ENCODE results near the gene TRPM7. TPM values are rescaled to one million over a fixed set of nuclear protein-coding genes. Genes with fewer than 3 reads are reported as not detected.
A peak's percentile ranks its signal among the peaks of the same experiment; 100 is the strongest.
"Not testable (repeated sequence)": the region's sequence is repeated elsewhere in the genome, so short reads cannot be mapped to it uniquely, and the experiment has no call there.

Gene TRPM7
- total RNA-seq, 1 experiment from 2014 or later: 35.1 TPM

GRCh38 chr15:50622361-50622943, 64.1 kb downstream of the TRPM7 start:
- H4K20me1 ChIP-seq (ENCODE audit: control insufficient read depth, insufficient read depth, insufficient read length); H2BK120ac ChIP-seq (ENCODE audit: low read depth, low read length, poor library complexity, severe bottlenecking); H3K79me2 ChIP-seq (ENCODE audit: insufficient read depth, low read length); H2BK12ac ChIP-seq (ENCODE audit: insufficient read length, low read depth, low read length); H2BK20ac ChIP-seq (ENCODE audit: low read depth, low read length, poor library complexity, severe bottlenecking); H2AK5ac ChIP-seq (ENCODE audit: insufficient read length, low read length); H3K9me3 ChIP-seq (ENCODE audit: control insufficient read depth, low read depth, low read length); H4K5ac ChIP-seq (ENCODE audit: insufficient read length, low read depth, low read length); H3K23ac ChIP-seq (ENCODE audit: insufficient read length, low read depth, low read length); H3K23me2 ChIP-seq (ENCODE audit: insufficient read length, low read depth, low read length, poor library complexity, severe bottlenecking); H3K4me3 Mint-ChIP-seq; H3K4me1 ChIP-seq (ENCODE audit: insufficient read depth, low read length); H3K79me1 ChIP-seq (ENCODE audit: insufficient read depth, low read depth, low read length, poor library complexity, severe bottlenecking); DNase-seq; H3K4me1 Mint-ChIP-seq; H3K9me3 Mint-ChIP-seq; H3K27me3 Mint-ChIP-seq (ENCODE audit: low read depth); H3K56ac ChIP-seq (ENCODE audit: insufficient read length, low read depth, low read length); H4K91ac ChIP-seq (ENCODE audit: insufficient read length, low read depth, low read length); H3K4me2 ChIP-seq (ENCODE audit: insufficient read depth, insufficient read length, low read length); H2AFZ ChIP-seq (ENCODE audit: low read length); H3K27ac Mint-ChIP-seq; H3K27ac ChIP-seq (ENCODE audit: insufficient read length, low read depth, low read length); H2BK15ac ChIP-seq (ENCODE audit: low read depth, low read length); H3K27me3 ChIP-seq (ENCODE audit: insufficient read depth, low read length); H3K9ac ChIP-seq (ENCODE audit: extremely low read depth, insufficient read length, low read length); H3T11ph ChIP-seq (ENCODE audit: low read length); H3K18ac ChIP-seq (ENCODE audit: insufficient read length, low read depth, low read length); H3K4ac ChIP-seq (ENCODE audit: low read depth, low read length); H3K14ac ChIP-seq (ENCODE audit: insufficient read depth, low read length); H2BK5ac ChIP-seq (ENCODE audit: insufficient read length, low read length); H4K8ac ChIP-seq (replicated peaks; ENCODE audit: insufficient read length, low read depth, low read length): not testable (repeated sequence)
- peaks cover 13 to 53% (median 30%) of the 10 kb centered on the region in 3 experiments; a peak in 6 of 7 replicates for H3K36me3 Mint-ChIP-seq (ENCODE audit: insufficient read depth in 1 of 3, low read depth in 3 of 3)
- TF ChIP-seq CTCF (conservative IDR thresholded peaks at IDR 0.05): peak; percentile 52
- WGBS (ENCODE audit: extremely low coverage, insufficient read length, low lambda C conversion rate): no CpG with 5 or more reads among the region's 8 CpGs

- not testable (repeated sequence) for H3K9me3 ChIP-seq (ENCODE audit: control insufficient read depth, low read depth, low read length); H3K4me2 ChIP-seq (ENCODE audit: insufficient read depth, insufficient read length, low read length); H4K91ac ChIP-seq (ENCODE audit: insufficient read length, low read depth, low read length); H2BK12ac ChIP-seq (ENCODE audit: insufficient read length, low read depth, low read length); H2BK5ac ChIP-seq (ENCODE audit: insufficient read length, low read length); H3K79me2 ChIP-seq (ENCODE audit: insufficient read depth, low read length); H2AK5ac ChIP-seq (ENCODE audit: insufficient read length, low read length); H3K79me1 ChIP-seq (ENCODE audit: insufficient read depth, low read depth, low read length, poor library complexity, severe bottlenecking); H3K27me3 Mint-ChIP-seq (ENCODE audit: low read depth); H3K56ac ChIP-seq (ENCODE audit: insufficient read length, low read depth, low read length); H3K4me3 Mint-ChIP-seq; H4K8ac ChIP-seq (replicated peaks; ENCODE audit: insufficient read length, low read depth, low read length); H3K9me3 Mint-ChIP-seq; H3K9ac ChIP-seq (ENCODE audit: extremely low read depth, insufficient read length, low read length); H4K20me1 ChIP-seq (ENCODE audit: control insufficient read depth, insufficient read depth, insufficient read length); H3K27ac Mint-ChIP-seq; H3K23me2 ChIP-seq (ENCODE audit: insufficient read length, low read depth, low read length, poor library complexity, severe bottlenecking); H3K4me1 Mint-ChIP-seq; H3K18ac ChIP-seq (ENCODE audit: insufficient read length, low read depth, low read length); H3K14ac ChIP-seq (ENCODE audit: insufficient read depth, low read length); H3T11ph ChIP-seq (ENCODE audit: low read length); H2BK120ac ChIP-seq (ENCODE audit: low read depth, low read length, poor library complexity, severe bottlenecking); H3K27ac ChIP-seq (ENCODE audit: insufficient read length, low read depth, low read length); H2BK15ac ChIP-seq (ENCODE audit: low read depth, low read length); H3K23ac ChIP-seq (ENCODE audit: insufficient read length, low read depth, low read length); H3K4ac ChIP-seq (ENCODE audit: low read depth, low read length); H2AFZ ChIP-seq (ENCODE audit: low read length); H3K27me3 ChIP-seq (ENCODE audit: insufficient read depth, low read length); H2BK20ac ChIP-seq (ENCODE audit: low read depth, low read length, poor library complexity, severe bottlenecking); DNase-seq; H3K4me1 ChIP-seq (ENCODE audit: insufficient read depth, low read length); H4K5ac ChIP-seq (ENCODE audit: insufficient read length, low read depth, low read length)
- H3K36me3 Mint-ChIP-seq (ENCODE audit: insufficient read depth in 1 of 3, low read depth in 3 of 3): peaks cover 13 to 46% (median 39%) of the 10 kb centered on the region in 3 experiments; a peak in 6 of 7 replicates
- WGBS (ENCODE audit: extremely low coverage, insufficient read length, low lambda C conversion rate): no CpG with 5 or more reads among the region's 6 CpGs
Observed at GRCh38 chr15:50616960-50617359, 69.6 kb downstream of the TRPM7 start.
